DND-41 (cell line): ENCODE measurements around the gene C12orf56.
"Not testable (repeated sequence)": the region's sequence is repeated elsewhere in the genome, so short reads cannot be mapped to it uniquely, and the experiment has no call there.

ENCODE experiments used
- CTCF ChIP-seq: IDR thresholded peaks from 2 replicates; pipeline ENCODE4 v1.5.1; 2012; ENCODE audit warnings: borderline replicate concordance, low read length, moderate library complexity, mild to moderate bottlenecking; ENCODE audit not compliant: poor library complexity, severe bottlenecking; ENCODE audit errors: extremely low read depth
- EZH2 ChIP-seq: IDR thresholded peaks from 3 replicates; pipeline ENCODE4 v1.6.1; 2012; ENCODE audit warnings: borderline replicate concordance, low read depth, mild to moderate bottlenecking, moderate library complexity, low read length, inconsistent platforms; ENCODE audit not compliant: severe bottlenecking

- TF ChIP-seq CTCF, EZH2: not testable (repeated sequence)
These were observed 97.4 kb downstream of the C12orf56 start for GRCh38 chr12:64293174-64293573.
